OCI-LY3 (cell line): Measurements from ENCODE around the gene ASS1.

Experiments used
- H2AFZ ChIP-seq: fragments of 200-600, 300-600 bp; shearing (Covaris generic); 2 replicates; pipeline ENCODE4 v1.6.0; 2014; ENCODE audit warnings: antibody characterized with exemption, low read depth, low read length
- H3K27ac ChIP-seq: fragments of 200-600, 300-600 bp; sonication (generic); 2 replicates; pipeline ENCODE4 v1.5.1; 2014; ENCODE audit warnings: mild to moderate bottlenecking, low read length, moderate library complexity, mixed read lengths
- H3K27me3 ChIP-seq: fragments of 200-600, 300-600 bp; sonication (generic); 2 replicates; pipeline ENCODE4 v1.6.1; 2014; ENCODE audit warnings: low read depth, low read length, mixed read lengths
- H3K36me3 ChIP-seq: fragments of 200-600, 300-600 bp; sonication (generic); replicated peaks from 2 replicates; pipeline ENCODE3; 2014; ENCODE audit warnings: low read depth, low read length, mixed read lengths
- H3K4me1 ChIP-seq: fragments of 300-600, 200-600 bp; sonication (generic); 2 replicates; pipeline ENCODE4 v1.6.1; 2014; ENCODE audit warnings: low read length, mixed read lengths
- H3K4me2 ChIP-seq: fragments of 200-600, 300-600 bp; sonication (generic); 2 replicates; pipeline ENCODE4 v1.6.1; 2014; ENCODE audit warnings: low read length, mixed read lengths
- H3K4me3 ChIP-seq: fragments of 300-600, 200-600 bp; sonication (generic); 2 replicates; pipeline ENCODE4 v1.5.1; 2014; ENCODE audit warnings: antibody characterized with exemption, mild to moderate bottlenecking, low read length, moderate library complexity
- H3K79me2 ChIP-seq: fragments of 300-600, 200-600 bp; shearing (Covaris generic); 2 replicates; pipeline ENCODE4 v1.6.1; 2014; ENCODE audit warnings: mild to moderate bottlenecking, low read length, mixed read lengths
- H3K9ac ChIP-seq: fragments of 300-600, 200-600 bp; shearing (Covaris generic); 2 replicates; pipeline ENCODE4 v1.6.0; 2014; ENCODE audit warnings: mild to moderate bottlenecking, low read length, moderate library complexity
- H3K9me3 ChIP-seq: fragments of 200-600, 300-600 bp; shearing (Covaris generic); 2 replicates; pipeline ENCODE4 v1.6.1; 2014; ENCODE audit warnings: low read length, mixed read lengths; ENCODE audit not compliant: insufficient read depth
- H4K20me1 ChIP-seq: fragments of 200-600, 300-600 bp; sonication (generic); 2 replicates; pipeline ENCODE4 v1.6.1; 2016; ENCODE audit warnings: low read length, mixed read lengths; ENCODE audit not compliant: insufficient read depth
- EZH2phosphoT487 ChIP-seq: fragments of 200-600 bp; shearing (Covaris generic); IDR thresholded peaks from 2 replicates; pipeline ENCODE4 v1.6.1; 2018; ENCODE audit warnings: antibody characterized with exemption, mixed run types, low read depth
- TF ChIP-seq, protein P1 (sequence below): fragments of 200-600, 300-600 bp; sonication (generic); IDR thresholded peaks from 2 replicates; pipeline ENCODE4 v1.5.1; 2014; ENCODE audit warnings: antibody characterized with exemption, low read length, low read depth

ASS1 gene

GRCh38 chr9:130423272-130423671, 21.5 kb upstream of the ASS1 start:
- Histone ChIP-seq H2AFZ (peak overlapping the region; percentile 71), H3K27me3 (no peaks in the 10 kb centered on the region), H3K27ac (no peak overlapping the region; the same call in 1 of the 2 replicates), H3K4me3 (peak overlapping the region; percentile 54), H4K20me1 (no peaks in the 10 kb centered on the region), H3K4me1 (peaks cover 14% of the 10 kb centered on the region), H3K79me2 (no peaks in the 10 kb centered on the region), H3K9ac (peak overlapping the region; percentile 15; the same call in 1 of the 2 replicates), H3K4me2 (peak overlapping the region; percentile 79), H3K36me3 (no peaks in the 10 kb centered on the region), H3K9me3 (no peaks in the 10 kb centered on the region)
- no peak for TF ChIP-seq EZH2phosphoT487
- TF ChIP-seq, protein P1, sequence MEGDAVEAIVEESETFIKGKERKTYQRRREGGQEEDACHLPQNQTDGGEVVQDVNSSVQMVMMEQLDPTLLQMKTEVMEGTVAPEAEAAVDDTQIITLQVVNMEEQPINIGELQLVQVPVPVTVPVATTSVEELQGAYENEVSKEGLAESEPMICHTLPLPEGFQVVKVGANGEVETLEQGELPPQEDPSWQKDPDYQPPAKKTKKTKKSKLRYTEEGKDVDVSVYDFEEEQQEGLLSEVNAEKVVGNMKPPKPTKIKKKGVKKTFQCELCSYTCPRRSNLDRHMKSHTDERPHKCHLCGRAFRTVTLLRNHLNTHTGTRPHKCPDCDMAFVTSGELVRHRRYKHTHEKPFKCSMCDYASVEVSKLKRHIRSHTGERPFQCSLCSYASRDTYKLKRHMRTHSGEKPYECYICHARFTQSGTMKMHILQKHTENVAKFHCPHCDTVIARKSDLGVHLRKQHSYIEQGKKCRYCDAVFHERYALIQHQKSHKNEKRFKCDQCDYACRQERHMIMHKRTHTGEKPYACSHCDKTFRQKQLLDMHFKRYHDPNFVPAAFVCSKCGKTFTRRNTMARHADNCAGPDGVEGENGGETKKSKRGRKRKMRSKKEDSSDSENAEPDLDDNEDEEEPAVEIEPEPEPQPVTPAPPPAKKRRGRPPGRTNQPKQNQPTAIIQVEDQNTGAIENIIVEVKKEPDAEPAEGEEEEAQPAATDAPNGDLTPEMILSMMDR: no peak

GRCh38 chr9:130424595-130425454, 19.9 kb upstream of the ASS1 start:
- Histone ChIP-seq H3K4me1 (peaks cover 14% of the 10 kb centered on the region), H3K27me3 (no peaks in the 10 kb centered on the region), H3K27ac (no peak overlapping the region), H3K4me2 (no peak overlapping the region), H3K4me3 (no peak overlapping the region), H4K20me1 (no peaks in the 10 kb centered on the region), H3K9me3 (no peaks in the 10 kb centered on the region), H3K36me3 (no peaks in the 10 kb centered on the region), H2AFZ (no peak overlapping the region), H3K79me2 (no peaks in the 10 kb centered on the region), H3K9ac (no peak overlapping the region)
- TF ChIP-seq EZH2phosphoT487: no peak
- TF ChIP-seq, protein P1: no peak

- Histone ChIP-seq H3K27me3 (no peaks in the 10 kb centered on the region), H3K4me3 (no peak overlapping the region), H3K4me2 (no peak overlapping the region), H3K27ac (no peak overlapping the region), H3K9me3 (no peaks in the 10 kb centered on the region), H2AFZ (no peak overlapping the region), H3K36me3 (no peaks in the 10 kb centered on the region), H3K9ac (no peak overlapping the region), H4K20me1 (no peaks in the 10 kb centered on the region), H3K79me2 (no peaks in the 10 kb centered on the region), H3K4me1 (peaks cover 14% of the 10 kb centered on the region)
- TF ChIP-seq, protein P1: no peak
- TF ChIP-seq EZH2phosphoT487: no peak
Measured at GRCh38 chr9:130425741-130426466, 18.9 kb upstream of the ASS1 start.

GRCh38 chr9:130426467-130426773, 18.3 kb upstream of the ASS1 start:
- no peaks in the 10 kb centered on the region for H3K27me3 ChIP-seq
- H3K4me3 ChIP-seq: no peak overlapping the region
- no peak overlapping the region for H3K27ac ChIP-seq
- H3K4me1 ChIP-seq: peaks cover 14% of the 10 kb centered on the region
- no peaks in the 10 kb centered on the region for H3K36me3 ChIP-seq
- no peaks in the 10 kb centered on the region for H4K20me1 ChIP-seq
- TF ChIP-seq, protein P1: no peak
- TF ChIP-seq EZH2phosphoT487: no peak
- no peak overlapping the region for H3K9ac ChIP-seq
- H3K79me2 ChIP-seq: no peaks in the 10 kb centered on the region
- no peak overlapping the region for H2AFZ ChIP-seq
- H3K9me3 ChIP-seq: no peaks in the 10 kb centered on the region
- no peak overlapping the region for H3K4me2 ChIP-seq
